HG03439 (cell line): ENCODE measurements around the gene CROCC2.

Experiments used
- ATAC-seq: cut with Tn5 transposase; IDR thresholded peaks from one replicate; pipeline ENCODE4 v1.9.1; 2021; ENCODE audit warnings: mild to moderate bottlenecking, moderate library complexity; ENCODE audit not compliant: unreplicated experiment

The CROCC2 gene

GRCh38 chr2:240983361-240983995 lies 77.3 kb downstream of the CROCC2 start:
- no peak for ATAC-seq

- ATAC-seq, result no peak
These were observed 77.9 kb downstream of the CROCC2 start for GRCh38 chr2:240983996-240984498.

- no peak for ATAC-seq
These were observed 80.0 kb downstream of the CROCC2 start for GRCh38 chr2:240985881-240986786.

- no peak for ATAC-seq
These were observed 80.8 kb downstream of the CROCC2 start for GRCh38 chr2:240986787-240987411.

- ATAC-seq, result no peak
These were observed 81.5 kb downstream of the CROCC2 start for GRCh38 chr2:240987588-240987987.

GRCh38 chr2:240988146-240988545 lies 82.0 kb downstream of the CROCC2 start:
- ATAC-seq, result no peak

GRCh38 chr2:240988571-240989271 lies 82.6 kb downstream of the CROCC2 start:
- no peak for ATAC-seq

GRCh38 chr2:240989451-240990265 lies 83.5 kb downstream of the CROCC2 start:
- ATAC-seq, result no peak

GRCh38 chr2:240990266-240990529 lies 84.1 kb downstream of the CROCC2 start:
- ATAC-seq, result no peak

- ATAC-seq, result no peak
These were observed 84.7 kb downstream of the CROCC2 start for GRCh38 chr2:240990726-240991377.

- ATAC-seq, result no peak
These were observed 85.5 kb downstream of the CROCC2 start for GRCh38 chr2:240991378-240992263.

GRCh38 chr2:240992572-240993291 lies 86.6 kb downstream of the CROCC2 start:
- no peak for ATAC-seq

GRCh38 chr2:240993446-240994170 lies 87.5 kb downstream of the CROCC2 start:
- ATAC-seq, result no peak

- ATAC-seq, result no peak
These were observed 88.2 kb downstream of the CROCC2 start for GRCh38 chr2:240994171-240994896.

- ATAC-seq, result no peak
These were observed 89.2 kb downstream of the CROCC2 start for GRCh38 chr2:240995041-240996021.
